NCI-H1930 (cell line): ENCODE data around the gene SLC25A11.

Experiments used
- DNase-seq, 2 experiments: peaks; one replicate each; lab custom pipeline; 2025; lab: John Stamatoyannopoulos, UW

SLC25A11 gene, protein sequence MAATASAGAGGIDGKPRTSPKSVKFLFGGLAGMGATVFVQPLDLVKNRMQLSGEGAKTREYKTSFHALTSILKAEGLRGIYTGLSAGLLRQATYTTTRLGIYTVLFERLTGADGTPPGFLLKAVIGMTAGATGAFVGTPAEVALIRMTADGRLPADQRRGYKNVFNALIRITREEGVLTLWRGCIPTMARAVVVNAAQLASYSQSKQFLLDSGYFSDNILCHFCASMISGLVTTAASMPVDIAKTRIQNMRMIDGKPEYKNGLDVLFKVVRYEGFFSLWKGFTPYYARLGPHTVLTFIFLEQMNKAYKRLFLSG

DNA sequence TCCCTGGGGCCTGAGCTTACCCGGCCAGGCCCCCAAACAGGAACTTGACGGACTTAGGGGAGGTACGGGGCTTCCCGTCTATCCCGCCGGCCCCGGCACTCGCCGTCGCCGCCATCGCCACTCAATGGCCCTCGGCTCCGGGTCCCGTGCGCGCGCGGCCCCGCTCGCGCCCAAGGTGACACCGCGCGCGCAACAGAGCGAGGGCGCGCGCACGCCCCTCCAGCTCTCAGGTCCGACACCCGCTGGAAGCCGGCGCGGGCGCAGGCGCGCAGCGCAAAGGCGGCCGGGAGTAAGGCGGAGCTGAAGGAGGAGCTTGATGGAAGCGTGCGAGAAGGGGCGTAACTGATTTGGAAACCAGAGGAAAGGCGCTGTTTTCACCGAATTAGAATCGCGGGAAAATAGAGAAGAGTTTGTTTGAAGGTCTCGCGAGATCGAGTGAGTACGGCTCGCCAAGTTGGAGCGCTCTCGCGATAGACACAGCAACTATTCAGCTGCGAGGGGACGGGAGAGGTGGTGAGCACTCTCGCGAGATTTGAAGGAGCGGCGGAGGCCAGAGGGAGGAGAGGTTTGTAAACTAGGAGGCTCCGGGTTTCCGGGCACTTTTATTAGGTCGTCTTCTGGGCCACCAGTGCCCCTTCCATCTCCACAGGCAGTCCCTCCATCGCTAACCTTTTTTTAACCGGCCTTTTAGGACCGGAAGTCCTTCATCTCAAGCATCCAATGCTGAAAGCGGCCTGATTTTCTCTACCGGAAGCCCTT lies at the start of gene SLC25A11, which contains the start of gene RNF167:
Gene SLC25A11 (minus strand): TSS at position 251 of the 759 bp plus-strand sequence. CDS start 136 bp downstream, at position 115.
Gene RNF167 (plus strand): TSS at position 473 of the 759 bp plus-strand sequence. CDS start 642 bp downstream, outside the sequence.
- DNase-seq = peak; percentile 98 to 99

GRCh38 chr17:4987767-4988567 lies 48.1 kb upstream of the SLC25A11 start:
- DNase-seq = no peak

DNA sequence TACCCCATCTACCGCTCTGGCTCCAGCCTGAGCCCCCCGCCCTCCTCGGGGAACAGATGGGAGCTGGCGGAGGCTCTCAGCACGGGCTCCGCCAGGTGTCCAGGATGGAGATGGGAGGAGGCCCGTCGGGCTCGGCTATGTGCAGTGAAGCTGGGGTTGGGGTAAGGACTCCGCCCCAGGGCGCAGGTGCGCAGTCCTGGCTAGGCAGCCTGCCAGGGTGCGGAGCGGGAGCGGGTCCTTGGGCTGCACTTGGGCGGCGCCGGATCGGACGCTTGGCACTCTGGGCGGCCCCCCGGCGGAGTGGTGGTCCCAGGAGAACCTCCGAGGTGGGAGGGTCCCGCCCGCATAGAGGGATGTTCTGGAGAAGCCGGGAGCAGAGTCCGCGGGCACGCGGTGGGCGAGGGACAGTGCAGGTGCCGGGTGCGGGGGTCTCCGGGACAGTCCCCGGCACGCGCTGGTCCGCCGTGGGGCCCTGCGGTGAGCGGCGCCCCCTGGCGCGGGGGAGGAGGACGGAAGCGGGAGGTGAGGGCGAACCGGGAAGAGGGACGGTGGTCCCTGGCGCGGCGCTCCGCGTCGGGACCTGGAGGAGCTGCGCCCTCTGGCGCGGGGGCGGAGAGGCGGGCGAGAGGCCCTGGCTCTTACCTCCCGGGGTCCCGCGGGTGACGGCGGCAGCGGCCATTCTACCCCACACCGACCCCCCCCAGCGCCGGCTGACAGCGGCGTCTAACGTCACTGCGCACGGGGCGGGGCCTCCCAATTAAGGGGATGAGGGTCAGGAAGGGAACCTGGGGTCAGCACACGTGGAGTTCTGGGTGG lies 47.3 kb upstream of the SLC25A11 start, which contains the start of gene CAMTA2:
Gene CAMTA2 (minus strand): TSS at position 725 of the 816 bp plus-strand sequence. CDS start 1,453 bp downstream, outside the sequence.
- peak; percentile 88 to 93 for DNase-seq

DNA sequence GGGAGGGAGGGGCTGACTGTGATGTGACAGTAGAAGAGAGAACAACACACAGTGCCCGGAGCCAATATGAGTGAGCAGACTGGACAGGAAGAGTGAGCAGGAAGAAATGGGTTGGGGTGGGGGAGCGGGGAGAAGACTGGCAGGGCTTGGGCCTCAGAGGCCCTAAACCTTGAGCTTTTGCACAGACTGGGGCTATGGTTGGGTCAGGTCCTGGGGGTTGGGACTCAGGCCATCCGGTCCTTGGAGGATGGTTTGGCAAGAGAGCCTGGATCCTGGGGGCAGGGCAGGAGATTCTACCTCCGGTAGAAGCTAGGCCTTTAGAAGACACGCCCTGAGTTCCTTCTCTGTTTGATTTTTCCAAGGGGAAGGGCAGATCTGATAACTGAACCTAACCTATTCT lies 46.6 kb upstream of the SLC25A11 start:
- no peak for DNase-seq

GRCh38 chr17:4982305-4982704 lies 42.5 kb upstream of the SLC25A11 start:
- DNase-seq = no peak

GRCh38 chr17:4980644-4981216 lies 40.9 kb upstream of the SLC25A11 start:
- peak in 1 of 2 experiments; percentile 33 for DNase-seq

GRCh38 chr17:4978726-4979125 lies 38.9 kb upstream of the SLC25A11 start:
- DNase-seq = no peak

DNA sequence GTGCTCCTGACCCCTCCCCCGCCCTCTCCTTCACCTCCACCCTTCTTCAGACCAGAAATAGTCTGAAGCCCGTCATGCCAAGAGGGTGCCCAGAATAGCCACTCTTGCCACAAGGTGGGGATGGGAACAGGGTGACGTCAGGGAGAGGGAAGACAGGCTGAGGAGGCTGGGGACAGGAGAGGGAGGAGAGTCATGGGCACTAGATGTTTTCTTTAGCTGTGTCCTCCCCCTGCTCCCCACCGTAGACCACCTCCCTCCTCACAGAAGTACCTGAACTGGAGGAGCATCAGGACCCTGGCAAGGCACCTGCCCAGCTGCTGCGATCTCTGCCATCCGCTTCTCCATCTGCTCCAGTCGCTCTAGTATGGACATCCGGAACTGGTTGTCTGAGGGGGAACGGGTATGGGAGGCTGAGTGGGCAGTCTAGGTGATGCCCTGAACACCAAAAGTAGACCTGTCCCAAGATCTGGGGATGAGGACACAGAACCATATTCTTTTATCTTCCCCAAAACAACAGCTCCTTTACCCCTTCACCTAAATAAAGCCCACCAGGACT lies 34.3 kb upstream of the SLC25A11 start:
- no peak for DNase-seq

DNA sequence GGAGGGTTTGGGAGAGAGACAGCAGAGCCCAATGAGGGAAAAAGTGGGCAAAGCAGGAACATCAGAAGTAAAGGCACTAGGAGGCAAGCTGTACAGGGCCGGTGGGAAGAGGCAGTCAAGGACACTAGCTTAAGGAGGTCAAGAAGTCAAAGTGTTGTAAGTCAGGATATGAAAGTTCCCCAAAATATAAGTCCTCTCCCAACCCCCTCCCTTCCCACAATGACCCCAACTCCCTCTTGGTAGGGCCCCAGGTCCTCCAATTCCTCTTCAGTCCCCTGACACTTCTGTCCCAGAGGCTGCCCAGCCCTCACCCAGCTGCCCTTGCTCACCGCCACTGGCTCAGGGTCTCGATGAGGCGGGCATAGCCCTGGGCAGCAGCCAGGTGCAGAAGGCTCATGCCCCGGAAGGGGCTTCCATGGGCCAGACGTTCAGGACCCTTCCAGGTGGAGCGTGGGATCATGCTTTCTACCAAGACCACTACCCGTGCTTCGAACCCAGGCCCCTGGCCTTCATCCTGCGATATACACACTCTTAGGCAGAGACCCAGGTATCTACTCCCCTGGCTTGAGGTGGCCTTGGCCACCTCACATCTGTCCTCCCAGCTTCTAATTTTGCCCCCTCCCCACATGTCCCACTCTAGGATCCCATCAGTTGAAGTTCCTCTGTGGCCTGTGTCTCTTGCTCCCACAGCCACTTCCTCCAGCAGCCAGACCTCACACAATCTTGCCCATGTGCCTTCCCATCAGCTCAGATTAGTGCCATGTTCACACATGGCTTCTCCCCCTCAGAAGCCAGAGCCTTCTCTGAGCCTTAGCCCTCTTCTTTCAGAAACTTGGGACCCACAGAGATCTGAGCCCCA lies 33.6 kb upstream of the SLC25A11 start:
- no peak for DNase-seq

- no peak for DNase-seq
Observed at GRCh38 chr17:4972752-4973151, 32.9 kb upstream of the SLC25A11 start.

- no peak for DNase-seq
Observed at GRCh38 chr17:4972322-4972721, 32.5 kb upstream of the SLC25A11 start.

GRCh38 chr17:4971826-4972225 lies 32.0 kb upstream of the SLC25A11 start:
- no peak for DNase-seq

GRCh38 chr17:4970273-4970672 lies 30.4 kb upstream of the SLC25A11 start:
- no peak for DNase-seq

DNA sequence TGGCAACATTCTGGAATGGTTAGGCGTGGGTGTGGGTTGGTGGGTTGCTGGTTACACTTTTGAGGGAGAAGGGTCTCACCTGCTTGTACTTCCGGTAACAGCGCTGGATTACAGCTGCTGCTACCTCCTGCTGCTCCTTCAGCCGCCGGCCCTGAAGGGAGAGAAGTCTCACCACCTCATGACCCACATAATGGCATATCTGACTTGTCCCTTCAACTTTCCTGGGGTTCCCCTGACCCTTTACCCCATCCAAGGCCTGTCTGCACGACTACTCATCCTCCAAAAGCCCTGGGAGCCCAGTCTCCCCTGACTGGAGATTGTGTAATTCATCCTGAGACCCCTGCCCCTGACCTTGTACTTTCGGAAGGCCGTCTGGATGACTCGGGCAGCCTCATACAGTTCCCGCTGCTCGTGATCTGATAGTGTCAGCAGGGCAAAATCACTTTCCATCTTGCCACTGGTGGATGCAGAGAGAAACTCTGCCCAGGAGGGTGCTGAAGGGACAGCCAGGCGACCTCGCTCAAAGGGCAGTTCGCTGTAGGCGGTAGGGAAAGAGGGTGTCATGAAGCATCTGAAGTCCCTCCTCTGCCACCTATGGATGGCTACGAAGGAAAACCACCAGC lies 29.8 kb upstream of the SLC25A11 start:
- no peak for DNase-seq

DNA sequence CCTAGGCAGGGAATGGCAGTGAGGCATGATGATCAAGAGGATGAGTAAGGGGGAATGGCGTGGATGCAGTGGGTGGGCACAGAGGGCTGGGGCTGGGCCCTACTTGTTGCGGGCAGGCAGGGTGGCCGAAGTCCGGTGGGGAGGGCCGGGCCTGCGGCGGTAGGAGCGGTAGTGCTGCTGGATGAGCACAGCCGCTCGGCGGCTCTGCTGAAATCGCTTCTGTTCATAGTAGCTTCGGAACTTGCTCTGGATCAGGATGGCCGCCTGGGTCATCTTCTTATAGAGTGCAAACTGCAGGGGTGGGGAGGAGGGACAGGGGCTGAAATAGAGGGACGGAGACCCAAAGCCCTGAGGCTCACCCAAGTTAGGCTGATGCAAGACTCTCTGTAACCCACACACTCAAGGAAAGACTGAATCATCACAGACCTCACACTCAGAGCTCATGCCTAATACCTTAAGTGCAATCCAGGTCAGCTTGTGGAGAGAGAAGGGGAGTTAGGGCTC lies 29.3 kb upstream of the SLC25A11 start:
- no peak for DNase-seq

- no peak for DNase-seq
Observed at GRCh38 chr17:4968486-4969046, 28.7 kb upstream of the SLC25A11 start.

GRCh38 chr17:4967539-4968485 lies 28.0 kb upstream of the SLC25A11 start, which contains the start of gene SPAG7:
Gene SPAG7, minus strand, starts transcription at chr17:4967817. Its CDS starts 13 bp downstream, at chr17:4967804.
- peak; percentile 90 to 92 for DNase-seq
